ENCODE measurements around the gene MYH6.
"Not testable (repeated sequence)": the region's sequence is repeated elsewhere in the genome, so short reads cannot be mapped to it uniquely, and the experiment has no call there.

Gene MYH6

GRCh38 chr14:23407516-23408306 lies at the start of gene MYH6:
Gene MYH6, minus strand, starts transcription at chr14:23408273. Its CDS starts 1,050 bp downstream, at chr14:23407223.
- no peak for DNase-seq

GRCh38 chr14:23456883-23457586 lies 49.0 kb upstream of the MYH6 start:
- not testable (repeated sequence) for DNase-seq

DNA sequence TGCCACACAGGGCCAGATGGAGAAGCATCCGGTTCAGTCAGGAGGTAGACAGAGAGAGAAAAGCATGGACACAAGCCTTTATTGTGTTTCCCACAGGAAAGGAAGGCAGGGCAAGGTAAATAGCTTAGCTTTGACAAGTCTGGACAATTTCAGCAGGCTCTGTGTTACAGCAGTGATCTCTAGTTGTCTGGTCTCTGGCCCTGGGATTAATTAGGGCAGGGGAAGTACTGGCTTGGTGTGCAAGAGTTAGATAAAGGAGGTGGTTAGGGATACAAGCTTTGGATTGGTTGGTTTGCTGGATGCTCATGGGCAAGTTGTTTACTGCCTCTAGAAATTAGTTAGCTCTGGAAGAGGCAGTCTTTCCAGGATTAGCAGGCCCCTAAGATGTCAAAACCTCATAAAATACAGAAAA lies 46.4 kb upstream of the MYH6 start:
- DNase-seq, result no peak

DNA sequence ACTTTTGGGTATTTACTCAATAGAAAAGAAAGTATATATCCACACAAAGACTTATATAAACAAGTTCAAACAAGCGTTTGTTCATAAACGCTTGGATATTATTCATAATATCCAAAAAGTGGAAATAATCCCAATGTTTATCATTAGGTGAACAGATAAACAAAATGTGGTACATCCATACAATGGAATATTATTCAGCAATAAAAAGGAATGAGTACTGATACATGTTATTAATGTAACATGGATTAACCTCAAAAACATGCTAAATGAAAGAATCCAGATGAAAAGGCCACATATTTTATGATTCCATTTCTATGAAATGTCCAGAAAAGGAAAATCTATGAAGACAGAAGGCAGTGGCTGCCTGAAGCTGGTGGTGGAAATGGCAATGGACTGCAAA lies 44.2 kb upstream of the MYH6 start:
- no peak for DNase-seq

DNA sequence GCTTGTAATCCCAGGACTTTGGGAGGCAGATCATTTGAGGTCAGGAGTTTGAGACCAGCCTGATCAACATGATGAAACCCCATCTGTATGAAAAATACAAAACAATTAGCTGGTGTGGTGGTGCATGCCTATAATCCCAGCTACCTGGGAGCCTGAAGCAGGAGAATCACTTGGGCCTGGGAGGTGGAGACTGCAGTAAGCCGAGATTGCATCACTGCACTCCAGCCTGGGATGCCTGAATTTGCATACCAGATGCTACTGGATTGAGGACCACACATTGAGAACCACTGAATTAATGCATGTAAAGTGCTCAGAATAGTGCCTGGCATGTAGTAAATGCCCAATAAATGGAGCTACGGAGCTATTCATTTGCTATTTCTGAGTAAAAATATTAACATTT lies 42.3 kb upstream of the MYH6 start:
- no peak for DNase-seq

- DNase-seq, result no peak
Measured at GRCh38 chr14:23449314-23449713, 41.2 kb upstream of the MYH6 start.

- no peak for DNase-seq
Measured at GRCh38 chr14:23447361-23448350, 39.6 kb upstream of the MYH6 start.

DNA sequence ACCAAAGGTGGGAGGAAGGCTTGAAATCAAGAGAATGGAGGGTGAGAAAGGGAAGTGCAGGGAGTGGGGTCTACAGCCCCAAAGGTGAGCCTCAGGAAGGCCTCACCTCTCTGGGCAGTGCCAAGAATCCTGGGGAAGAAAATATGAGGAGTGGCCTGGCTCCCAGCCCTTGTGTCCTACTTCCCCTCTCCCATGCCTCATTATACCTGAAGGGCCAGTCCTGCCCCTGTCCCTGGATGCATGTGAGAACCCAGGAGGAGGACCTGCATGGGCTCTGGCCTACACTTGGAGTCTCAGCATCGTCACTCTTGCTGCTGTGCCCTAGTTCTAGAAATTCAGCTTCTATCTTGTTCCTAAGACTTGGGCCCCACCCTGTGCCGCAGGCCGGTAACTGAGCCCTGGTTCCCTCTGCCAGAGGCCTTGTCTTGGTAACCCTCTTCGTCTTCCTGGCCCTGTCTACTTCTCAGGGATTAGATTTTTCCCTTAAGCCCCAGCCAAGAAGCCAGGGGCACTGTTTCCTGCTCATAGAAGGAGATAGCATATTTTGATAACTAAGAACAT lies 38.3 kb upstream of the MYH6 start:
- no peak for DNase-seq

GRCh38 chr14:23445773-23446172 lies 37.7 kb upstream of the MYH6 start:
- DNase-seq, result peak; percentile 61

DNA sequence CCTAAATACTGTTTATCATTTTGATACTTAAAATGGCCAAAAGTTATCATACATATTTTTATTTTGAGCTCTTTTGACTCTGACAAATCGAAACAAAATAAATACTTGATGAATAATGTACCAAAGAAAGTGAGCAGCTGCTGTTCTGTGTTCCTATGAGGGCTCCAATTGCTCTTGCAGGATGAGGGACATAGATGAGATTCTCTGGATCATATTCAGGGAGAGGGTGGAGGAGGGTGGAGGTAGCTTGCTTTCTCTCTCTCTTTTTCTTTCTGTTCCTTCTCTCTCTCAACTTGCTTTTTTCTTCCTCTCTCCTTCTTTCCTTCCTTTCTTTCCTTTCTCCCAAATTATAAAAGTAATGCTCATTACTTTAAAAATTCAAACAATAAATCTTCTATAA lies 36.2 kb upstream of the MYH6 start:
- DNase-seq, result no peak

DNA sequence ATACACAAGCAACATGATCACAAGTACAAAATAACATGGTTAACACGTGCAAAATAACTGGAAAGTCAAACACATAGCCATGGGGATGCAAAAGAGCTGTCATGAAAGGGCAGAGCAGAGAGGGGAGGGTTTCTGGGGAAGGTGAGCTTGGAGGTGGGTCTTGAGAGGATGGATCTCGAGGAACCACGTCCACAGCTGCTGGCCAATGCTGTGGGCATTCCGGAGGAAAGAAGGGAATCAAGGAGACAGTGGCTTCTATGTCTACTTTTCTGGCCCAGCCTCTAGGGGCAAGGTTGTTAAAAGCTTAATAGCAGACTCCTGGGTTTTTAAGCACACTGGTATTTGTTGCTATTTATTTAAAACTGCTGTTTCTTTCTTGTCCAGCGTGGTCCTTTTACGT lies 35.8 kb upstream of the MYH6 start:
- DNase-seq, result no peak

DNA sequence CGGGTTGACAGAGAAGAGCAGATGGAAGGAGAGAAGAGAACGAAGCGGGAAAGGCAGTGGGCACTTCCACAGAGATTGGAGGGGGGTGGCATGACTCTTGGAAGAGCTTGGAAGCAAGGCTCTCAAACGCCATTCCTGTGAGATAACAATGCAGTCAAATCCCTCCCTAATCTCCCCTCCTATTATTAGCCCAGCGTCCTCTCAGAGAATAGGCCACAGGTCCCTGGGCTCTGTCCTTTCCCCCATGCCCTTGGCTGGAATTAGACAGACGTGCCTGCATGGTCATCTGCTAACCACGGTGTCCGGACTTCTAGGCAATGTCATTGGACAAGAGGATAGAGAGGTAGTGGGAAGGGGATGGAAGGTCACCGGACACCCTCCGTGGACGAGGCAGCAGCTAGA lies 35.3 kb upstream of the MYH6 start:
- DNase-seq, result no peak

GRCh38 chr14:23442721-23443356 lies 34.8 kb upstream of the MYH6 start:
- DNase-seq, result no peak

GRCh38 chr14:23441076-23441475 lies 33.0 kb upstream of the MYH6 start:
- no peak for DNase-seq

- no peak for DNase-seq
Measured at GRCh38 chr14:23439107-23439835, 31.2 kb upstream of the MYH6 start.

DNA sequence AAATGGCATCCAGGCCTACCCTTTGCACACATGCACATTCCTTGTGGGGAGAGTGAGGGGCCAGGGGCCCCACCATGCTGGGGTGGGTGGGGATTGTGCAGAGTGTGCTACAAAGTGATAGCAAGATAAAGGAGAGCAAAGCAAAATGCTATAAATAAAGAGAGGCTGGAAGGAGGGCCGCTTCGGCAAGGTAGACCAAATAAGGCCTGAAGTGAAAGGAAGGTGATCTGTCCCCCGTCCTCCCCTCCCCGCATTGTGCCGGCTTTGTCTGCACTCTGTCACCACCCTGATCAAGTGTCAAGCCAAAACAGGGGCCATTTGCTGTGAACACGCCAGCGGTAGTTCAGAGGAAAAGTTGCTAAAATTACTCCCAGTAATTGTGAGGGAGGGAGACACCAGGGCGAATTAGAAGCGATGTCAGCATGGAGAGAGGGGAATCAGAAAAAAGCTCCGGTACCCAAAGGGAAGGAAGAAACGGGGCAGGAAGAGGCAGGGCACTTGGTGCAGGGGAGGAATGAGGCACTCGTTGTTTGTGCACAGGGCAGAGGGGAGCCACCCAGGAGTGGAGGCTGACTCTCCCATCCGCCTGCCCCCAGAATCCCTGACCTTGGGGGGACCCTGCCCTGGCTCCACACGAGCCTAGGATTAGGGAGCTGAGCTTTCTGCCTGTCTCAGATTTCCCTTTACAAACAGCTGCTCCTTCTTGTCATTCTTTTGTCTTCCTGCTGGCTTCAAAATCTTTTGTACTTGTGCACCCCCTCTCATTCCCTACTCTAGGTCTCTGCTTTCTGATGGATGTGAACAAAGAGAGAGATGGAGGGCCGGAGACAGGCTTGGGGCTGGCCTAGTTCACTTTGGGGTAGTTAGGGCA lies 30.3 kb upstream of the MYH6 start:
- peak; percentile 63 for DNase-seq

GRCh38 chr14:23437133-23438100 lies 29.3 kb upstream of the MYH6 start:
- no peak for DNase-seq

DNA sequence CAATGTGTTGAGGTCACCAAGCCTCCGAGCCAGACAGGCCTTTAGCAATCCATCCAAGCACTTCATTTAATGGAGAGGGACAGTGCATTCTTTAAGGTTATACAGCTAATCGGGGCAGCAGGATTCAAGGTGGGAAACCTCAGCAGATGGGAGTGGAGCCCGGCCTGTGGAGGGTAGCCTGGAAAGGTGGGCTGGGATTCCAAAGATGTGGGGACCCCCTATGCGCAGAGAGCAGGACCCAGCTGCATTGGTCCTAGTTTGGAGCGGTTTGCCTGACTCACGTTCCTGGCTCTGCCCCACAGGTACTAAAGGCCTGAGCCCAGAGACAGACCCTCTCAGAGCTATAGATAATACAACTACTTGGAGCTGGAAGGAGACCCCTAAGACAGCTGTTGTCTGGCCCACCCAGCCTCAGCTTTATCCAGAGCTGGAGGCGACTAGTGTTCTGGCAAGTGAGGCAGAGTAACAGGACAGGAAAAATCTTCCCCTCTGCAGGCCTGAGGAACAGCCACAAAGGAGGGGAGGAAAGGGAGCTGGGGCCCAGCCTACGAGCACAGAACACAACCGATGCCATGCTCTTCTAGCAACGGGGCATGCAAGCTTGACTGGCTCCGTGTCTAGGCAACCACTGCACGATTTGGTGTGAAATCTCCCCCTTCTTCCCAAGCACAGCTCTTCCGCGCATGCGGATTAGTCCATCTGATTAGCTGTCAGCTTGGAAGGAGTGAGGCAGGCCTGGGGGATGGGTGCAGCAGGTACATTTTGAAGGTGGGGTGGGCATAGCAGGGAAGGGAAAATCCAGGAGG lies 28.5 kb upstream of the MYH6 start:
- peak; percentile 88 for DNase-seq
